Spleen (tissue), 11 donors: Measurements from ENCODE around the gene CD8B. TPM values are rescaled to one million over a fixed set of nuclear protein-coding genes. Genes with fewer than 3 reads are reported as not detected.

ENCODE experiments used
- DNase-seq: peaks from one replicate; pipeline ENCODE4 v3.0.0-alpha.2; 2020
- H3K27ac ChIP-seq, 8 donors: fragments of 200-600 bp; sonication (generic) in 7 of 8; 1 replicate in 4 of 8; 2 replicates in 4 of 8; pipeline versions ENCODE4 v1.5.0 to v1.8.0; 2016 to 2021; ENCODE audit warnings: inconsistent platforms in 4 of 8, mild to moderate bottlenecking in 4 of 8, moderate library complexity in 1 of 8
- H3K27me3 ChIP-seq, 7 donors: fragments of 200-600 bp; sonication (generic) in 6 of 7; replicated peaks in 1 of 7; 1 replicate in 4 of 7; 2 replicates in 3 of 7; pipeline versions ENCODE4 v1.5.0 to v1.8.0; 2016 to 2021; ENCODE audit warnings: inconsistent platforms in 3 of 7, mild to moderate bottlenecking in 1 of 7
- H3K36me3 ChIP-seq, 6 donors: fragments of 200-600 bp; sonication (generic) in 5 of 6; 1 replicate in 4 of 6; 2 replicates in 2 of 6; pipeline versions ENCODE4 v1.5.0 to v1.8.0; 2016 to 2021; ENCODE audit warnings: inconsistent platforms in 2 of 6
- H3K4me1 ChIP-seq, 6 donors: fragments of 200-600 bp; sonication (generic) in 5 of 6; 1 replicate in 3 of 6; 2 replicates in 3 of 6; pipeline versions ENCODE4 v1.5.0 to v1.8.0; 2016 to 2021; ENCODE audit warnings: inconsistent platforms in 3 of 6
- H3K4me3 ChIP-seq, 8 donors: fragments of 200-600 bp; sonication (generic) in 7 of 8; 1 replicate in 4 of 8; 2 replicates in 4 of 8; pipeline versions ENCODE4 v1.5.0 to v1.8.0; 2016 to 2021; ENCODE audit warnings: inconsistent platforms in 4 of 8, mild to moderate bottlenecking in 4 of 8, moderate library complexity in 2 of 8
- H3K9me3 ChIP-seq, 8 donors: fragments of 200-600 bp; sonication (generic) in 7 of 8; 1 replicate in 4 of 8; 2 replicates in 4 of 8; pipeline versions ENCODE4 v1.5.0 to v1.8.0; 2016 to 2021; ENCODE audit warnings: inconsistent platforms in 4 of 8
- CTCF ChIP-seq, 11 experiments: fragments of 200-600 bp in 7 of 11; fragments of 450-650 bp in 4 of 11; sonication (generic) in 4 of 11; IDR thresholded peaks in 8 of 11; conservative IDR thresholded peaks in 3 of 11; 1 replicate in 7 of 11; 2 replicates in 4 of 11; pipeline versions ENCODE4 v1.4.0 to v1.8.0; 2016 to 2021; ENCODE audit warnings: antibody characterized with exemption in 11 of 11, inconsistent platforms in 4 of 11, mild to moderate bottlenecking in 1 of 11
- POLR2A ChIP-seq, 3 donors: fragments of 450-650 bp; IDR thresholded peaks; one replicate each; pipeline ENCODE4 v1.5.1; 2017; ENCODE audit warnings: antibody characterized with exemption in 3 of 3, mild to moderate bottlenecking in 1 of 3
- POLR2AphosphoS5 ChIP-seq, 3 donors: sonication (generic); formaldehyde crosslinking; IDR thresholded peaks; one replicate each; pipeline ENCODE4 v1.5.1; 2017; ENCODE audit warnings: antibody characterized with exemption in 3 of 3
- WGBS, 5 donors: extraction: QIAGEN DNeasy Blood & Tissue Kit in 3 of 5; methylation state at CpG; one replicate each; pipeline versions ENCODE4 v1.1.5 to v1.1.7; 2013 to 2018; 5-methylcytosine and 5-hydroxymethylcytosine counted together
- intact Hi-C: fragments of 100-400 bp; cut with DNase I; formaldehyde crosslinking; loops from one replicate; pipeline ENCODE4 v1.15.0; 2023; ENCODE audit warnings: low total_unique reads
- polyA plus RNA-seq, 3 donors: library from polyadenylated mRNA; stranded (reverse); fragments of 200-250 nt; gene quantifications; one replicate each; pipeline ENCODE4 v1.2.1, GENCODE V29; 2013
- total RNA-seq, 7 donors: library from RNA; depleted of rRNA in 3 of 7; stranded (reverse); fragments of >200 nt in 3 of 7; fragmentation: NEBNext Ultra II Directional in 4 of 7; extraction: Animal tissue kit (Norgen Biotek cat#: 25700) in 4 of 7; gene quantifications; one replicate each; pipeline versions ENCODE4 v1.1.0 to v1.2.1, GENCODE V29; 2016 to 2021
- donor health status: healthy with polysubstance abuse.
- donor health status: DM: no; HTN: no; CAD: no; lungs with moderate emphysema.
- donor health status: DM: no; HTN: no; CAD: no.
- donor health status: Bipolar disorder and iron deficiency.
- donor health status: healthy.
- donor health status: DM: no; HTN: no; CAD: no.
- donor health status: DM: yes; HTN: yes; CAD: no.

CD8B gene
- total and polyA plus RNA-seq, 10 donors = 5.0 to 24.3 (median 17.0) TPM

- Histone ChIP-seq H3K27ac (peak within 1 kb of the TSS; percentile 75 to 94 (median 86)), H3K27me3 (peaks cover 0 to 63% (median 44%) of the 10 kb centered on the region in 7 donors), H3K9me3 (peaks cover 0 to 11% (median 8%) of the 10 kb centered on the region in 8 donors), H3K4me3 (peak within 1 kb of the TSS; percentile 43 to 77 (median 48)), H3K4me1 (peaks cover 10 to 80% (median 50%) of the 10 kb centered on the region in 6 donors), H3K36me3 (peaks cover 0 to 15% (median 1%) of the 10 kb centered on the region in 6 donors)
- 1 to 2% (median 1%) methylated on average over 21 to 57 of the region's 57 CpGs for WGBS, 5 donors
- no peak for TF ChIP-seq POLR2A (IDR thresholded peaks at IDR 0.05)
- TF ChIP-seq POLR2AphosphoS5 (IDR thresholded peaks at IDR 0.05) = peak; percentile 58 to 82 (median 71)
- no peak for TF ChIP-seq CTCF (IDR thresholded peaks at IDR 0.05 in 8 of 11, conservative IDR thresholded peaks at IDR 0.05 in 3 of 11)
- peak; percentile 85 for DNase-seq
- intact Hi-C loops = no loop called here
Measured at GRCh38 chr2:86790676-86791572, 70.8 kb downstream of the CD8B start, which contains the start of gene CD8A. TSS of gene CD8A (minus strand) at chr2:86790913. CDS start at chr2:86790825, 88 bp downstream.

- no peak for TF ChIP-seq POLR2A (IDR thresholded peaks at IDR 0.05)
- TF ChIP-seq CTCF (IDR thresholded peaks at IDR 0.05 in 8 of 11, conservative IDR thresholded peaks at IDR 0.05 in 3 of 11) = no peak
- TF ChIP-seq POLR2AphosphoS5 (IDR thresholded peaks at IDR 0.05) = no peak
- Histone ChIP-seq H3K27ac (peak overlapping the region; percentile 75 to 94 (median 86)), H3K4me3 (peak overlapping the region; percentile 43 to 77 (median 48)), H3K36me3 (peaks cover 0 to 14% (median 0%) of the 10 kb centered on the region in 6 donors), H3K9me3 (peaks cover 0 to 4% (median 1%) of the 10 kb centered on the region in 8 donors), H3K27me3 (peaks cover 0 to 62% (median 44%) of the 10 kb centered on the region in 7 donors), H3K4me1 (peaks cover 10 to 86% (median 51%) of the 10 kb centered on the region in 6 donors)
- DNase-seq = peak; percentile 79
- intact Hi-C loops = no loop called here
- 4 to 16% (median 7%) methylated on average over 24 to 40 of the region's 40 CpGs for WGBS, 5 donors
Measured at GRCh38 chr2:86790134-86790675, 71.5 kb downstream of the CD8B start.

- H3K4me3 ChIP-seq = peak overlapping the region; percentile 43 to 77 (median 48)
- H3K9me3 ChIP-seq = no peaks in the 10 kb centered on the region
- no peak for DNase-seq
- H3K4me1 ChIP-seq = peaks cover 10 to 91% (median 53%) of the 10 kb centered on the region in 6 donors
- intact Hi-C loops = no loop called here
- peaks cover 0 to 62% (median 44%) of the 10 kb centered on the region in 7 donors for H3K27me3 ChIP-seq
- peak overlapping the region; percentile 75 to 94 (median 86) for H3K27ac ChIP-seq
- peaks cover 0 to 9% (median 0%) of the 10 kb centered on the region in 6 donors for H3K36me3 ChIP-seq
- WGBS, 5 donors = 12 to 19% (median 16%) methylated on average over 18 to 40 of the region's 40 CpGs
- TF ChIP-seq POLR2A (IDR thresholded peaks at IDR 0.05) (no peak), CTCF (IDR thresholded peaks at IDR 0.05 in 8 of 11, conservative IDR thresholded peaks at IDR 0.05 in 3 of 11) (no peak), POLR2AphosphoS5 (IDR thresholded peaks at IDR 0.05) (no peak)
Measured at GRCh38 chr2:86789687-86790133, 72.0 kb downstream of the CD8B start.
